ENCODE data around the gene H1-8.

H1-8 gene

DNA sequence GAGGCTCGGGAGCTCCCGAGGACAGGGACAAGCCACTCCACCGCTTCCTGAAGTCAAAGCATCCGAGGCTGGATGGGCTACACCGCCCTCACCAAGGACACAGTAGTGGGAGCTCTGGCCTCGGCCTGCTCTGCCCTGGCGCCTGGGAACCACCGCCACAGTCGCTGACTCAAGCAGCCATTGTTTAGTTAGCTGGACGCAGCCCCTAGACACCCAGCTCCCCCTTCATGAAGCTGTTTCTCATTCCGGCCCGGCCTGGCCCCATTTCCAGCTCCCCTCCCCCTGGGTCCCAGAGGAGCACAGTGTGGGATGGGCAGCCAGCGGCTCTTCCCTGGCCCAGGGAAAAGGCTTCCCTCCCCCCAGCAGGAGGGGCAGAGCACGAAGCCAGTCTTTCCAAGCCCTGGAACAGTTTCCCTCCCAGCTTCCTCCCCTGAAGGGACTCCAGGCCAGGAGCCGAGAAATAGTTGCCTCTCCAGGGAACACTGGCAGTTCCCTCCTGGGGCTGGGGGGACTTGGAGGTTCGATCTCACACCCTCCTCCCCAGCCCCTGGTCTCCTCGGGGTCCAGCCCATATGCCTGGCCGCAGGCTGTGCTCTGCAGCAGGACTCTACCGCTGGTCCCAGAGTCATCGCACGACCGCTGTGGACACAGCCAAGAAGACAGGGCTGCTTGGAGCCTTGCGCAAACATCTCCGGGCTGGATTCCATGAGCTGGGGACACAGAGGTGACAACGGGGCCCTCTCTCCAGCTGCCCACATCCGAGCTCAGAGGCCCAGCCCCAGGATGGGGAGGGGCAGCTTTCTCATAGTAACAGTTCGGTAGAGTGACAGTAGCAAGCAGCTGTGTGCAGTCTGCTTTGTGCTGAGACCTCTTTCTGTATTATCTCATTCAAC lies 53.5 kb downstream of the H1-8 start:
- no peaks in the 10 kb centered on the region for H3K36me3 ChIP-seq (ENCODE audit: control insufficient read depth, insufficient read depth, low read length)
- H3K27ac ChIP-seq (ENCODE audit: insufficient read depth, low read length, poor library complexity, severe bottlenecking) = no peak overlapping the region
- no peaks in the 10 kb centered on the region for H3K27me3 ChIP-seq (replicated peaks; ENCODE audit: control insufficient read depth, insufficient read depth, low read length, poor library complexity, severe bottlenecking)
- no peaks in the 10 kb centered on the region for H3K9me3 ChIP-seq (ENCODE audit: control insufficient read depth, low read length)
- no peak for DNase-seq
- no peak overlapping the region for H3K4me3 ChIP-seq (ENCODE audit: insufficient read depth, low read depth, low read length, poor library complexity, severe bottlenecking)
- H3K4me1 ChIP-seq (ENCODE audit: control insufficient read depth, insufficient read depth, low read length, poor library complexity, severe bottlenecking) = peaks cover 17% of the 10 kb centered on the region

GRCh38 chr3:129597087-129597999 lies 54.4 kb downstream of the H1-8 start:
- Histone ChIP-seq H3K4me1 (ENCODE audit: control insufficient read depth, insufficient read depth, low read length, poor library complexity, severe bottlenecking) (peaks cover 17% of the 10 kb centered on the region), H3K27ac (ENCODE audit: insufficient read depth, low read length, poor library complexity, severe bottlenecking) (no peak overlapping the region), H3K4me3 (ENCODE audit: insufficient read depth, low read depth, low read length, poor library complexity, severe bottlenecking) (no peak overlapping the region), H3K27me3 (replicated peaks; ENCODE audit: control insufficient read depth, insufficient read depth, low read length, poor library complexity, severe bottlenecking) (no peaks in the 10 kb centered on the region), H3K9me3 (ENCODE audit: control insufficient read depth, low read length) (no peaks in the 10 kb centered on the region), H3K36me3 (ENCODE audit: control insufficient read depth, insufficient read depth, low read length) (no peaks in the 10 kb centered on the region)
- DNase-seq = no peak

DNA sequence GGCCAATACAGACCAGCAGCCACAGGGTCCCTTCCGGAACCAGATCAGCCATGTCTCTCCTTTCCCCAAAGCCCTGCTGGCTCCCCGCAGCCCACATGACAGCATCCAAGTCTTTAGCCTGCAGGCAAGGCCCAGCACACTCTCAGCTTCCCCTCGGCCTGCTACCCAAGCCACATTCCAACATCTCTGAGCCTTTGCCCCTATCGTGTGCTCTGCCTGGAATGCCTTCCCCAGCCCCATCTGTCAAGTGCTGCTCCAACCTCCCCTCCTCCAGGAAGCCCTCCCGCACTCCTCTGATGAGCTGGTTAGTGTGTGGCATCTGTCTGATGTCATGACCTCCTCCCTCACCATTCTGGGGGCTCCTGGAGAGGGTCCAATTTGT lies 55.0 kb downstream of the H1-8 start:
- Histone ChIP-seq H3K27ac (ENCODE audit: insufficient read depth, low read length, poor library complexity, severe bottlenecking) (no peak overlapping the region), H3K4me1 (ENCODE audit: control insufficient read depth, insufficient read depth, low read length, poor library complexity, severe bottlenecking) (peaks cover 16% of the 10 kb centered on the region), H3K36me3 (ENCODE audit: control insufficient read depth, insufficient read depth, low read length) (no peaks in the 10 kb centered on the region), H3K9me3 (ENCODE audit: control insufficient read depth, low read length) (no peaks in the 10 kb centered on the region), H3K4me3 (ENCODE audit: insufficient read depth, low read depth, low read length, poor library complexity, severe bottlenecking) (no peak overlapping the region), H3K27me3 (replicated peaks; ENCODE audit: control insufficient read depth, insufficient read depth, low read length, poor library complexity, severe bottlenecking) (no peaks in the 10 kb centered on the region)
- no peak for DNase-seq

DNA sequence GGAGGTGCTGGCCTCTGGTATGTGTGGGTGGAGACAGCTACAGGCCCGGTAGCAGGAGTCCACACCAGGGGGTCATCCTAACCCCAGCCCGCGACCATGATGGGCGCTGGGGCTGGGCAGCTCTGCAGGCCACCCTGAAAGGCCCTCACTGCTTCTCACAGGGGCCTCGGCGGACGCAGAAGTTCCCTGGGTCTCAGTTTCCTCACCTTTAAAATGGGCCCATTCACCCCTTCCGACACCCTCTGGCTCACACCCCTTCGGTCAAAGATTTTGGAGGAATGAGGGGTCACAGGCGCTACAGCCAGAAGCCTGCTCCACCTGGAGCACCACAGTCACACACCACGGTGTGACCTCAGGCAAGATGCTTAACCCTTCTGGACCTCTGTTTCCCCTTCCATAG lies 55.5 kb downstream of the H1-8 start:
- Histone ChIP-seq H3K27me3 (replicated peaks; ENCODE audit: control insufficient read depth, insufficient read depth, low read length, poor library complexity, severe bottlenecking) (no peaks in the 10 kb centered on the region), H3K4me1 (ENCODE audit: control insufficient read depth, insufficient read depth, low read length, poor library complexity, severe bottlenecking) (peaks cover 11% of the 10 kb centered on the region), H3K4me3 (ENCODE audit: insufficient read depth, low read depth, low read length, poor library complexity, severe bottlenecking) (no peak overlapping the region), H3K27ac (ENCODE audit: insufficient read depth, low read length, poor library complexity, severe bottlenecking) (no peak overlapping the region), H3K36me3 (ENCODE audit: control insufficient read depth, insufficient read depth, low read length) (no peaks in the 10 kb centered on the region), H3K9me3 (ENCODE audit: control insufficient read depth, low read length) (no peaks in the 10 kb centered on the region)
- DNase-seq = no peak

- Histone ChIP-seq H3K4me1 (ENCODE audit: control insufficient read depth, insufficient read depth, low read length, poor library complexity, severe bottlenecking) (peaks cover 7% of the 10 kb centered on the region), H3K27ac (ENCODE audit: insufficient read depth, low read length, poor library complexity, severe bottlenecking) (no peak overlapping the region), H3K27me3 (replicated peaks; ENCODE audit: control insufficient read depth, insufficient read depth, low read length, poor library complexity, severe bottlenecking) (no peaks in the 10 kb centered on the region), H3K9me3 (ENCODE audit: control insufficient read depth, low read length) (no peaks in the 10 kb centered on the region), H3K4me3 (ENCODE audit: insufficient read depth, low read depth, low read length, poor library complexity, severe bottlenecking) (no peak overlapping the region), H3K36me3 (ENCODE audit: control insufficient read depth, insufficient read depth, low read length) (no peaks in the 10 kb centered on the region)
- DNase-seq = no peak
Observed at GRCh38 chr3:129599073-129599472, 56.1 kb downstream of the H1-8 start.

- Histone ChIP-seq H3K27me3 (replicated peaks; ENCODE audit: control insufficient read depth, insufficient read depth, low read length, poor library complexity, severe bottlenecking) (no peaks in the 10 kb centered on the region), H3K4me1 (ENCODE audit: control insufficient read depth, insufficient read depth, low read length, poor library complexity, severe bottlenecking) (peaks cover 3% of the 10 kb centered on the region), H3K36me3 (ENCODE audit: control insufficient read depth, insufficient read depth, low read length) (no peaks in the 10 kb centered on the region), H3K9me3 (ENCODE audit: control insufficient read depth, low read length) (no peaks in the 10 kb centered on the region), H3K27ac (ENCODE audit: insufficient read depth, low read length, poor library complexity, severe bottlenecking) (no peak overlapping the region), H3K4me3 (ENCODE audit: insufficient read depth, low read depth, low read length, poor library complexity, severe bottlenecking) (no peak overlapping the region)
- no peak for DNase-seq
Observed at GRCh38 chr3:129599607-129600006, 56.6 kb downstream of the H1-8 start.

DNA sequence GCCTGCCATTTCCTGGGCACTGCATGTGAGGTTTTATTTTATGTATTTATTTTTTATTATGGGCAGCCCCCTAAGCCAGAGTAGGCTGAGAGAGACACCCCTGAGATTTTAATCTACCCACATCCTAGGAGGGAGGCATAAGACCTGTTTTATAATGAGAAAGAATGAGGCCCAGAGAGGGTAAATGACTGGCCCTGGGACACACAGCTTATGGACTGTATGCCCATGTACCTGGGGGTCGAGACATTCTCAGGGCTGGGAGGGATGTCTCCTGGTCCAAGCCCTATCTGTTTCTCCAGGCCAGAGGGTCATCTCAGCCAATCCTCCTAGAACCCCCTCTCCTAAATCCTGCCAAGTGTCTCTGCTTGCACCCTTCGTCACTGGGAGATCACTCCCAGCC lies 57.4 kb downstream of the H1-8 start:
- Histone ChIP-seq H3K27me3 (replicated peaks; ENCODE audit: control insufficient read depth, insufficient read depth, low read length, poor library complexity, severe bottlenecking) (no peaks in the 10 kb centered on the region), H3K27ac (ENCODE audit: insufficient read depth, low read length, poor library complexity, severe bottlenecking) (no peak overlapping the region), H3K36me3 (ENCODE audit: control insufficient read depth, insufficient read depth, low read length) (no peaks in the 10 kb centered on the region), H3K9me3 (ENCODE audit: control insufficient read depth, low read length) (no peaks in the 10 kb centered on the region), H3K4me1 (ENCODE audit: control insufficient read depth, insufficient read depth, low read length, poor library complexity, severe bottlenecking) (peaks cover 4% of the 10 kb centered on the region), H3K4me3 (ENCODE audit: insufficient read depth, low read depth, low read length, poor library complexity, severe bottlenecking) (no peak overlapping the region)
- no peak for DNase-seq

All from effector memory CD4-positive, alpha-beta T cell (primary cell).